Ectodermal cell (in vitro differentiated cells): ENCODE data around the gene ZP2.

Source experiments
- H3K27ac ChIP-seq: 2 replicates; pipeline ENCODE4 v1.7.0; 2013; ENCODE audit warnings: mild to moderate bottlenecking, low read depth, low read length; ENCODE audit not compliant: insufficient read depth, poor library complexity, severe bottlenecking
- H3K27me3 ChIP-seq: 2 replicates; pipeline ENCODE4 v1.7.0; 2013; ENCODE audit warnings: mild to moderate bottlenecking, low read length; ENCODE audit not compliant: insufficient read depth, control insufficient read depth, poor library complexity, severe bottlenecking
- H3K36me3 ChIP-seq: one replicate; pipeline ENCODE4 v1.7.0; 2013; ENCODE audit warnings: low read length; ENCODE audit not compliant: control insufficient read depth, insufficient read depth
- H3K4me1 ChIP-seq: one replicate; pipeline ENCODE4 v1.7.0; 2013; ENCODE audit warnings: low read length; ENCODE audit not compliant: control insufficient read depth, insufficient read depth
- H3K4me3 ChIP-seq: 2 replicates; pipeline ENCODE4 v1.7.0; 2013; ENCODE audit warnings: low read depth, low read length, control low read depth; ENCODE audit not compliant: insufficient read depth
- H3K9me3 ChIP-seq: 2 replicates; pipeline ENCODE4 v1.7.0; 2013; ENCODE audit warnings: mild to moderate bottlenecking, low read length, moderate library complexity; ENCODE audit not compliant: control insufficient read depth
- WGBS, 2 experiments: methylation state at CpG; one replicate each; pipeline ENCODE4 v1.1.7; 2013; ENCODE audit warnings: missing lambda C conversion rate in 2 of 2; 5-methylcytosine and 5-hydroxymethylcytosine counted together

Gene ZP2

GRCh38 chr16:21218153-21218552 lies 6.8 kb upstream of the ZP2 start:
- H3K4me3 ChIP-seq, result no peak overlapping the region
- no peaks in the 10 kb centered on the region for H3K9me3 ChIP-seq
- no peaks in the 10 kb centered on the region for H3K27me3 ChIP-seq
- H3K4me1 ChIP-seq, result peaks cover 4% of the 10 kb centered on the region
- no peak overlapping the region for H3K27ac ChIP-seq
- WGBS, 2 experiments, result 83 to 89% methylated on average over 7 of the region's 7 CpGs
- H3K36me3 ChIP-seq, result no peaks in the 10 kb centered on the region

DNA sequence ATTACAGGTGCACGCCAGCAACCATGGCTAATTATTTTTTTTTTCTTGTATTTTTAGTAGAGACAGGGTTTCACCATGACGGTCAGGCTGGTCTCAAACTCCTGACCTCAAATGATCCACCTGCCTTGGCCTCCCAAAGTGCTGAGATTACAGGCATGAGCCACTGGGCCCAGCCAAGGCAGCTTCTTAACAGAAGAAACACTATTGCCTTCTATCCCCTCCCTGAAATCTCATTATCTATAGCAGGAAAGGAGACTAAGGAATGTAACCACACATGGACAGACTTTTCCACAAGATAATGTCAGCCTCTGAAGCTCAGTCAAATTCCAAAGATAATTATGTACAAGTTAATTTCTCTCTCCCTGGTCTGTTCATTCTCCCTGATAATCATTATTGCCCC lies 5.7 kb upstream of the ZP2 start:
- Histone ChIP-seq H3K36me3 (no peaks in the 10 kb centered on the region), H3K4me1 (no peaks in the 10 kb centered on the region), H3K27me3 (no peaks in the 10 kb centered on the region), H3K27ac (no peak overlapping the region), H3K4me3 (no peak overlapping the region), H3K9me3 (no peaks in the 10 kb centered on the region)
- WGBS, 2 experiments, result 83 to 89% methylated on average over 2 of the region's 2 CpGs

DNA sequence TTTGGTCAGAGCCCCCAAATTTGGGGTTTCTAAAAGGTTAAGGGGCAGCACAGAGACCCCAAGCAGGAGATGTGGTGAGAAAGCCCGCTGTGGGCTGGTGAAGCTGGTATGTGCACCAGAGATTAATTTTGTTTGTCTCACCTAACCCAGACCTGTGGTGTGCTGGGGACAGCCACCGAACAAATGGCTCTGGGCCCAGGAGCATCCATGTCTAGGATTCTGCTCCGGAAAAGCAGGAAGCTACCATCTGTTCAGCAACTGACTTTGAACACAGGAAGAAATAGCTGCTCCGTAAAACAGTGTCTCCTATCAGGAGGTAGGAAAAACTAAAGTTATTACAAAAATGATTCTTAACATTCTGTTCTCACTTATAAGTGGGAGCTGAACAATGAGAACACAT lies 2.7 kb upstream of the ZP2 start:
- Histone ChIP-seq H3K4me1 (no peaks in the 10 kb centered on the region), H3K4me3 (no peak overlapping the region), H3K27me3 (no peaks in the 10 kb centered on the region), H3K27ac (no peak overlapping the region), H3K36me3 (no peaks in the 10 kb centered on the region), H3K9me3 (no peaks in the 10 kb centered on the region)
- WGBS, 2 experiments, result 87 to 88% methylated on average over 3 to 4 of the region's 4 CpGs

DNA sequence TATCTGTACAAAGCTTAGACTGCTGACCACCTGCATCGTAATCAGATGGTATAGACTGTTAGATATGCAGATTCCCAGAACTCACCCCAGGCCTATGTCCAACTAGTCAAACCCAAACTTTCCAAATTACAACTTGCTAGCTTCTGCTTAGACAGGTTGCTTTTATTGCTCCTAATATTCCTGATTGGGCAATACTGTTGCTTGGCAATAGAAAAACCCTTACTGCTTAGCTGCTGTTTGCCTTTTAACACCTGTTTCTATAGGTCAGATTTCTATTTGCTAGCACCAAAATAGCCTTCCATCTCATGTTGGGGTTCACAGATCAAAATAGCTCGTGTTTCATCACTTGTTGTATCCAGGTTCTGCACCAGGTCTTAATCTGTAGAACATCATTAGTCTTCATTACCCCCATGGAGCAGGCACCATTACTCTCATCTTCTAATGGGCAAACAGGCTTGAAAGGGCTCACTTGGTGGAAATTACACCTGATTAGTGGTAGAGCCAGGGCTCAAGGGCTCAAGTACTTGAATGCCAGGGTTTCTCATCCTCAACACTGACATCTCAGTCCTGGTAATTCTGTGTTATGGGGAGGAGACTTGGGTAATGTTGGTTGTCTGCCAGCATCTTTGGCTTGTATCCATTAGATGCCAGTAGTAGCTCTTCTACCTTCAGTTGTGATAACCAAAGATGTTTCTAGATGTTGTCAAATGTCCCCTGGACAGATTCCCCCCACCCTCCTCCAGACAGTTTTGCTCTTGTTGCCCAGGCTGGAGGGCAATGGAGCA lies 2.7 kb downstream of the ZP2 start:
- no peak overlapping the region for H3K27ac ChIP-seq
- H3K27me3 ChIP-seq, result no peaks in the 10 kb centered on the region
- H3K9me3 ChIP-seq, result no peaks in the 10 kb centered on the region
- WGBS, 2 experiments, result 86 to 88% methylated on average over 2 of the region's 2 CpGs
- H3K36me3 ChIP-seq, result no peaks in the 10 kb centered on the region
- H3K4me1 ChIP-seq, result no peaks in the 10 kb centered on the region
- H3K4me3 ChIP-seq, result no peak overlapping the region

GRCh38 chr16:21206550-21206949 lies 4.8 kb downstream of the ZP2 start:
- no peaks in the 10 kb centered on the region for H3K4me1 ChIP-seq
- WGBS, 2 experiments, result 92 to 95% methylated on average over 4 of the region's 4 CpGs
- H3K27ac ChIP-seq, result no peak overlapping the region
- H3K27me3 ChIP-seq, result no peaks in the 10 kb centered on the region
- no peaks in the 10 kb centered on the region for H3K36me3 ChIP-seq
- no peaks in the 10 kb centered on the region for H3K9me3 ChIP-seq
- H3K4me3 ChIP-seq, result no peak overlapping the region

GRCh38 chr16:21205303-21205702 lies 6.1 kb downstream of the ZP2 start:
- Histone ChIP-seq H3K4me3 (no peak overlapping the region), H3K27me3 (no peaks in the 10 kb centered on the region), H3K27ac (no peak overlapping the region), H3K9me3 (no peaks in the 10 kb centered on the region), H3K36me3 (no peaks in the 10 kb centered on the region), H3K4me1 (no peaks in the 10 kb centered on the region)

GRCh38 chr16:21203155-21203797 lies 8.1 kb downstream of the ZP2 start:
- Histone ChIP-seq H3K27ac (no peak overlapping the region), H3K4me1 (no peaks in the 10 kb centered on the region), H3K4me3 (no peak overlapping the region), H3K9me3 (no peaks in the 10 kb centered on the region), H3K36me3 (no peaks in the 10 kb centered on the region), H3K27me3 (no peaks in the 10 kb centered on the region)
- WGBS, 2 experiments, result 95 to 96% methylated on average over 7 of the region's 7 CpGs

DNA sequence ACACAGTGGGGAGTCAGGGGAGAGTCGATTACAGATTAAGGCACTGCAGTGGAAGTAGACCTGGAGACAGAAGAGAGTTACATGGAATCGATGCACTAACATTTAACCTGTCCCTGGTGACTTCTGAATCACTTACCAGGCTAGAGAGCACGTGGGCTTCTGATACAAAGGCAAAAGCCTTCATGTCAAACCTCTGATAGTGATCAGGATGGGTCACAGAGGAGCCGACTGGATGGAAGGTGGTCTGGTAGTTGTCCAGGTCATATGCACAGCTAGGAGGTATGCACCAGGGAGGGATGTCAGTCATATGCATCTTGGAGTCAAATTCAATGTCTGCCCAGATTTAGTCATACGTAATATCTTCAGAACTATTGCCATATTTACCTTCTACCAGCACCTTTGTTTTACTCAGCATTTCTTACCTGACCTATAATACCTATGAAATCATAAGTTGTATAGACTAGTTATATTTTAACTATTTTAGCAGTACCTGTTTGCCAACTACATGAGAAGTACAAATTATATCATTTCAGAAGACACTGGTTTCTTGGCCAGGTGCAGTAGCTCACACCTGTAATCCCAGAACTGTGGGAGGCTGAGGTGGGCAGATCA lies 11.7 kb downstream of the ZP2 start:
- Histone ChIP-seq H3K27me3 (no peaks in the 10 kb centered on the region), H3K9me3 (no peaks in the 10 kb centered on the region), H3K36me3 (no peaks in the 10 kb centered on the region), H3K4me3 (no peak overlapping the region), H3K27ac (no peak overlapping the region), H3K4me1 (no peaks in the 10 kb centered on the region)
- WGBS, 2 experiments, result 87 to 90% methylated on average over 5 of the region's 5 CpGs

DNA sequence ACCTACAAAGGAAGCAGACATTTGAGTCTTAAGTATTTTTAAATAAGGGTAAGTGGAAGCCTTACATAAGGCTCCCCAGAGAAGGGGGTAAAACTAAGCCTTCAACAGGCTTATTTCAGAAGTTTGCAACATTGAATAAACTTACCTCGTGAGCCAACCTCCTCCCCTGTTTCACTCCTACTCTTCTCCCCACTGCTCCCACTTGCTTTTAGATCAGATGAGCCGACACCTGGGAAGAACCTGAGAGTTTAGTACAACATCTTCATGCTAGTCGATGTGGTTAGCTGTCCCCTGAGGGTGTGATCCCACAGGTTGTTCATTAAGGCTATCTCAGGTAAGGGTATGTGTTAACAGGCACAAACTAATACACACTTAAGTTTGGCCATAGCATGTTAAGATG lies 13.8 kb downstream of the ZP2 start:
- no peaks in the 10 kb centered on the region for H3K27me3 ChIP-seq
- WGBS, 2 experiments, result 94 to 95% methylated on average over 3 of the region's 3 CpGs
- no peaks in the 10 kb centered on the region for H3K9me3 ChIP-seq
- no peaks in the 10 kb centered on the region for H3K36me3 ChIP-seq
- H3K4me1 ChIP-seq, result no peaks in the 10 kb centered on the region
- H3K4me3 ChIP-seq, result no peak overlapping the region
- no peak overlapping the region for H3K27ac ChIP-seq

DNA sequence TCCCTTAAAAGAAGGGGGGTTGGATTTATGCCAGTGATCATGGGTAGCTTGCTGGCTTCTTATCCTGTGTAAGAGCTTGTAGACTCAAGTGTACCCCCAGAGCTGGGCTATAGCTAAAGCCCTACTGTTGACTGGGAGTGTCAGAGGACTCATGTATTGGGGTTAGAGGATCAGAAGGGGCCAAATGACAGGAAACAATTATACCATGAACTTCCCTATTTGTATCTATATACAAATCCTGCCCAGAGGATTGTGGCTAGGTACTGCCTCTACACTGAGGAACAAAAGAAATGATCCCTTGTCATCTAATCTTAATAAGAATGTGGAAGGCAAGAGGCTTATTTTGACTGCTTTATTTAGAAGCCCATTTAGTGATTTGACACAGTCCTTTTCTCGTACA lies 14.3 kb downstream of the ZP2 start:
- no peaks in the 10 kb centered on the region for H3K4me1 ChIP-seq
- no peaks in the 10 kb centered on the region for H3K36me3 ChIP-seq
- H3K4me3 ChIP-seq, result no peak overlapping the region
- no peaks in the 10 kb centered on the region for H3K9me3 ChIP-seq
- no peak overlapping the region for H3K27ac ChIP-seq
- no peaks in the 10 kb centered on the region for H3K27me3 ChIP-seq
- WGBS, 2 experiments, result 84 to 96% methylated on average over 1 of the region's 1 CpG
